Measurements from ENCODE around the gene OXER1. TPM values are rescaled to one million over a fixed set of nuclear protein-coding genes. Genes with fewer than 3 reads are reported as not detected.

Gene OXER1
- polyA plus RNA-seq, 1 donor (not counting 4 experiments of a cell fraction or from before 2014, with no cell fraction given): not detected

GRCh38 chr2:42726680-42727079 is 37.3 kb downstream of the OXER1 start:
- no peak for TF ChIP-seq CTCF (optimal IDR thresholded peaks at IDR 0.05 in 1 of 3, IDR thresholded peaks at IDR 0.05 in 1 of 3, conservative IDR thresholded peaks at IDR 0.05 in 1 of 3; ENCODE audit: extremely low read depth in 1 of 3, insufficient read depth in 2 of 3, low read length in 3 of 3)
- no peak for TF ChIP-seq EZH2 (IDR thresholded peaks at IDR 0.05; ENCODE audit: low read length)
- no peak overlapping the region for H3K4me3 ChIP-seq (ENCODE audit: control insufficient read depth in 2 of 3, extremely low read depth in 1 of 3, insufficient read depth in 2 of 3, low read depth in 1 of 3, low read length in 3 of 3)
- H3K4me2 ChIP-seq (ENCODE audit: control insufficient read depth, extremely low read depth, insufficient read depth, low read depth, low read length): no peak overlapping the region
- H3K9me3 ChIP-seq (ENCODE audit: control insufficient read depth, low read depth, low read length): no peaks in the 10 kb centered on the region
- dilution Hi-C loops (cut with MboI; ENCODE audit: extremely low pct_ligation_motif_present, low sequenced_read_pairs): no loop called here
- H3K4me1 ChIP-seq (ENCODE audit: control insufficient read depth, extremely low read depth, insufficient read depth, low read length): peaks cover 6% of the 10 kb centered on the region
- no peaks in the 10 kb centered on the region for H4K20me1 ChIP-seq (ENCODE audit: control insufficient read depth, extremely low read depth, insufficient read depth, low read length)
- no peak for DNase-seq (ENCODE audit: low read depth, low spot score)
- H3K36me3 ChIP-seq (ENCODE audit: control insufficient read depth in 2 of 2, extremely low read depth in 1 of 2, insufficient read depth in 2 of 2, low read length in 2 of 2): no peaks in the 10 kb centered on the region
- no peaks in the 10 kb centered on the region for H3K79me2 ChIP-seq (ENCODE audit: control insufficient read depth, insufficient read depth, low read length)
- H3K9me1 ChIP-seq (ENCODE audit: control insufficient read depth, extremely low read depth, insufficient read depth, low read length): no peaks in the 10 kb centered on the region
- no peaks in the 10 kb centered on the region for H3K27me3 ChIP-seq (ENCODE audit: control insufficient read depth, extremely low read depth, insufficient read depth, low read length)
- no peak overlapping the region for H2AFZ ChIP-seq (ENCODE audit: control insufficient read depth, low read length)
- FAIRE-seq: no peak
- H3K27ac ChIP-seq (ENCODE audit: control insufficient read depth, insufficient read depth, low read length): no peak overlapping the region
- H3K9ac ChIP-seq (ENCODE audit: control insufficient read depth, extremely low read depth, insufficient read depth, low read length): no peak overlapping the region

GRCh38 chr2:42725657-42726056 is 38.3 kb downstream of the OXER1 start:
- dilution Hi-C loops (cut with MboI; ENCODE audit: extremely low pct_ligation_motif_present, low sequenced_read_pairs): no loop called here
- Histone ChIP-seq H3K79me2 (ENCODE audit: control insufficient read depth, insufficient read depth, low read length) (no peaks in the 10 kb centered on the region), H4K20me1 (ENCODE audit: control insufficient read depth, extremely low read depth, insufficient read depth, low read length) (no peaks in the 10 kb centered on the region), H3K4me1 (ENCODE audit: control insufficient read depth, extremely low read depth, insufficient read depth, low read length) (peaks cover 6% of the 10 kb centered on the region), H3K9me1 (ENCODE audit: control insufficient read depth, extremely low read depth, insufficient read depth, low read length) (no peaks in the 10 kb centered on the region), H3K9me3 (ENCODE audit: control insufficient read depth, low read depth, low read length) (no peaks in the 10 kb centered on the region), H3K4me3 (ENCODE audit: control insufficient read depth in 2 of 3, extremely low read depth in 1 of 3, insufficient read depth in 2 of 3, low read depth in 1 of 3, low read length in 3 of 3) (no peak overlapping the region), H3K9ac (ENCODE audit: control insufficient read depth, extremely low read depth, insufficient read depth, low read length) (no peak overlapping the region), H2AFZ (ENCODE audit: control insufficient read depth, low read length) (peak overlapping the region; percentile 17), H3K27me3 (ENCODE audit: control insufficient read depth, extremely low read depth, insufficient read depth, low read length) (no peaks in the 10 kb centered on the region), H3K27ac (ENCODE audit: control insufficient read depth, insufficient read depth, low read length) (no peak overlapping the region), H3K36me3 (ENCODE audit: control insufficient read depth in 2 of 2, extremely low read depth in 1 of 2, insufficient read depth in 2 of 2, low read length in 2 of 2) (no peaks in the 10 kb centered on the region), H3K4me2 (ENCODE audit: control insufficient read depth, extremely low read depth, insufficient read depth, low read depth, low read length) (no peak overlapping the region)
- FAIRE-seq: no peak
- peak; percentile 13 for DNase-seq (ENCODE audit: low read depth, low spot score)
- TF ChIP-seq EZH2 (IDR thresholded peaks at IDR 0.05; ENCODE audit: low read length): no peak
- no peak for TF ChIP-seq CTCF (optimal IDR thresholded peaks at IDR 0.05 in 1 of 3, IDR thresholded peaks at IDR 0.05 in 1 of 3, conservative IDR thresholded peaks at IDR 0.05 in 1 of 3; ENCODE audit: extremely low read depth in 1 of 3, insufficient read depth in 2 of 3, low read length in 3 of 3)
